Epithelial cell of prostate (primary cell): ENCODE measurements around the gene C16orf87.
"Not testable (repeated sequence)": the region's sequence is repeated elsewhere in the genome, so short reads cannot be mapped to it uniquely, and the experiment has no call there.

Source experiments
- DNase-seq: peaks from one replicate; pipeline ENCODE4 v3.0.0-alpha.2; 2011; ENCODE audit warnings: low read depth, low spot score
- H3K27ac ChIP-seq: fragments of 450-650 bp; 2 replicates; pipeline ENCODE4 v1.5.1; 2017; ENCODE audit warnings: mild to moderate bottlenecking

C16orf87 gene

GRCh38 chr16:46830902-46831647 is at the start of gene C16orf87:
Gene C16orf87 (minus strand): TSS chr16:46831180. CDS start chr16:46831149, 31 bp downstream.
- H3K27ac ChIP-seq: peak within 1 kb of the TSS; percentile 78

GRCh38 chr16:46875243-46875642 is 44.3 kb upstream of the C16orf87 start:
- no peak for DNase-seq
- no peak overlapping the region for H3K27ac ChIP-seq

More at GRCh38 chr16:46830902-46831647, at the start of gene C16orf87:
- DNase-seq: peak; percentile 60

- no peak overlapping the region for H3K27ac ChIP-seq
- DNase-seq: no peak
Measured at GRCh38 chr16:46873201-46873600, 42.2 kb upstream of the C16orf87 start.

- H3K27ac ChIP-seq: no peak overlapping the region
- no peak for DNase-seq
Measured at GRCh38 chr16:46871597-46871996, 40.6 kb upstream of the C16orf87 start.

- not testable (repeated sequence) for DNase-seq, H3K27ac ChIP-seq
Measured at GRCh38 chr16:46868891-46869290, 37.9 kb upstream of the C16orf87 start.

- H3K27ac ChIP-seq, DNase-seq: not testable (repeated sequence)
Measured at GRCh38 chr16:46867486-46867885, 36.5 kb upstream of the C16orf87 start.

GRCh38 chr16:46866286-46866685 is 35.3 kb upstream of the C16orf87 start:
- DNase-seq: no peak
- H3K27ac ChIP-seq: no peak overlapping the region

- no peak for DNase-seq
- peak overlapping the region; percentile 87 for H3K27ac ChIP-seq
Measured at GRCh38 chr16:46862555-46863447, 31.8 kb upstream of the C16orf87 start.

GRCh38 chr16:46859719-46860152 is 28.8 kb upstream of the C16orf87 start:
- peak overlapping the region; percentile 64 for H3K27ac ChIP-seq
- DNase-seq: peak; percentile 75

GRCh38 chr16:46858151-46858550 is 27.2 kb upstream of the C16orf87 start:
- no peak for DNase-seq
- no peak overlapping the region for H3K27ac ChIP-seq

GRCh38 chr16:46857368-46857945 is 26.5 kb upstream of the C16orf87 start:
- no peak for DNase-seq

GRCh38 chr16:46855389-46855788 is 24.4 kb upstream of the C16orf87 start:
- no peak for DNase-seq
- no peak overlapping the region for H3K27ac ChIP-seq

More at GRCh38 chr16:46857368-46857945, 26.5 kb upstream of the C16orf87 start:
- no peak overlapping the region for H3K27ac ChIP-seq

GRCh38 chr16:46854846-46855245 is 23.9 kb upstream of the C16orf87 start:
- DNase-seq: no peak
- H3K27ac ChIP-seq: no peak overlapping the region

GRCh38 chr16:46853713-46854443 is 22.9 kb upstream of the C16orf87 start:
- no peak for DNase-seq
- H3K27ac ChIP-seq: no peak overlapping the region

GRCh38 chr16:46852130-46852529 is 21.1 kb upstream of the C16orf87 start:
- DNase-seq: no peak
- no peak overlapping the region for H3K27ac ChIP-seq

- DNase-seq: no peak
- no peak overlapping the region for H3K27ac ChIP-seq
Measured at GRCh38 chr16:46850619-46851555, 19.9 kb upstream of the C16orf87 start.

- H3K27ac ChIP-seq: no peak overlapping the region
- DNase-seq: no peak
Measured at GRCh38 chr16:46848768-46849764, 18.1 kb upstream of the C16orf87 start.

GRCh38 chr16:46845952-46846351 is 15.0 kb upstream of the C16orf87 start:
- H3K27ac ChIP-seq: no peak overlapping the region
- no peak for DNase-seq
